Left cardiac atrium (tissue), 4 donors: ENCODE results near the gene ARHGDIA. TPM values are rescaled to one million over a fixed set of nuclear protein-coding genes. Genes with fewer than 3 reads are reported as not detected.

Experiments
- ATAC-seq, 2 donors: fragments of 200-7000 bp; cut with Tn5 transposase; one replicate each; pipeline ENCODE4 v1.9.1; 2020; ENCODE audit warnings: mild to moderate bottlenecking in 2 of 2, moderate library complexity in 2 of 2
- DNase-seq: peaks from one replicate; pipeline ENCODE4 v3.0.0-alpha.2; 2020
- intact Hi-C, 2 donors: fragments of 100-400 bp; cut with DNase I; formaldehyde crosslinking; loops; one replicate each; pipeline versions ENCODE4 v1.14.1 to v1.15.1; 2022 to 2023
- total RNA-seq, 2 donors: library from RNA; stranded (reverse); fragmentation: NEBNext Ultra II Directional; extraction: Animal tissue kit (Norgen Biotek cat#: 25700); gene quantifications; one replicate each; pipeline ENCODE4 v1.2.1, GENCODE V29; 2021
- donor health status: DM: no; HTN: yes; CAD: no.
- donor health status: DM: no; HTN: yes; CAD: no; lungs with severe emphysema.
- donor health status: DM: yes; HTN: yes; CAD: no.
- donor health status: Dilated cardiomyopathy.

Gene ARHGDIA
- total RNA-seq, 2 donors from 2014 or later = 168 to 252 TPM

DNA sequence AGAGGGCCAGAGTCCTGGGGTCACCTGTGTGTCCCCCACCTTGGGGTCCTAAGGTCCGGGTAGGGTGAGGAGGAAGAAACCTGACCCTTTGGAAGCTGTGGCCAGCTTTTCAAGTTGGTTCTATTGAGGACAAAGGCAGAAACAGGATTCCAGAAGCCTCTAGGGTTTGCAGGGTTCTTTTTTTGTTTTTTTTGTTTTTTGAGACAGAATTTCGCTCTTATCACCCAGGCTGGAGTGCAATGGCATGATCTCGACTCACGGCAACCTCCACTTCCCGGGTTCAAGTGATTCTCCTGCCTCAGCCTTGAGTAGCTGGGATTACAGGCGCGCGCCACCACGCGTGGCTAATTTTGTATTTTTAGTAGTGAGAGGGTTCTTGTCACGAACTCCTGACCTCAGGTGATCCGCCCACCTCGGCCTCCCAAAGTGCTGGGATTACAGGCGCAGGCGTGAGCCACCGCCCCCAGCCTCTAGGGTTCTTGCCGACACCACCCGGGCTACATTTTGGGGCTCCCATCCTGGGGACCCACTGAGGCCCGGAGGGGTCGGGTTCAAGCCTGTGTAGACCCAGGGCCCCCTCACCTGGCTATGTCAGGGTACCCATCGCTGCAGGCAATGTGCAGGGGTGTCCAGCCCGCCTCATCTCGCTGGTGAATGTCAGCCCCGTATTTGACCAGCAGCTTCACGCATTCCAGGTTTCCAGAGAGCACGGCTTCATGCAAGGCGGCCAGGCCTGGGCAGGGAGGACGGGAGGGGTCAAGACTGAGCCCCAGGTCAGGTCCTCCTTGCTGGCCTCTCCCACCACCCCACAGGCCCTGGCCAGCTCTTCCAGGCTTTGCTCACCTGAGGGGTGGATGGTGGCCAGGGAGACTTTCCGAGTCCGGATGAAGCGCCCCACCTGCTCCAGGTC lies 37.0 kb downstream of the ARHGDIA start:
- ATAC-seq (no peak), DNase-seq (no peak)
- intact Hi-C loops = no loop called here

DNA sequence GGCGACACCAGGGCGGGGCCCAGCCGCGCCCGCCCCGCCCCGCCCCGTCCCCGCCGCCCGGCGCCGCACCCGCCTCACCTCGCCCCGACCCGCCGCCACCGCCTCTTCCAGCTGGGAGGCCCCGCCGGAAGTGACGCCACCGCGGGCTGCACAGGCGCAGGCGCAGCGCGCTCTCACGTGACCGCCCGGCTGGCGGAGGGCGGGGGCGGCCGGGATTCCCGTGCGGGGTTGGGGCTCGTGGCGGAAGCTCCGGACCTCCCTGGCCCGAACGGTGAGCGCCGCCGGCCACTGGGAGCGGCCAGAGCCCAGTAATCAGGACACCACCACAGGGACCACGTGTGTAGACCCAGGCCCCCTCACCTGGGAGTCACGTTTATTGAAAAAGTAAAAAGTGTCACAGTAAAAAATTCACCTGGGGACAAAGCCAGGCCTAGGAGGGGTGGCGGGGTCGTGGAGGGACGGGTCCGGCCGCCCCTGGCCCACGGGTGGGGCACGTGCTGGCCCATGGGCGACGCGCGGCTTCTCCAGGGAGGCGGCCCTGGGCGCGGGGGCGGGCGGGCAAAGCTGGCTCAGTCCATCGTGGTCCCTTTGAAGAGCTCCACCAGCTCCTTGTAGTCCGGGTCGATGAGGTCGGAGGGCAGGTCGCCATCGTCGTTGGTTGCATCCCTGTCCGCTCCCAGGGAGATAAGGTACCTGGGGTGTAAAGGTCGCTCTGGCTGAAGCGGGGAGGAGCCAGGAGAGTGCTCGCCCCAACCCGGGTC lies 37.8 kb downstream of the ARHGDIA start, which contains the start of gene MCRIP1:
TSS of gene MCRIP1 (minus strand) at position 132 of the 761 bp plus-strand sequence. CDS start 8,785 bp downstream, outside the sequence.
- intact Hi-C loops = no loop called here
- ATAC-seq = peak; percentile 90 to 95
- peak; percentile 97 for DNase-seq

DNA sequence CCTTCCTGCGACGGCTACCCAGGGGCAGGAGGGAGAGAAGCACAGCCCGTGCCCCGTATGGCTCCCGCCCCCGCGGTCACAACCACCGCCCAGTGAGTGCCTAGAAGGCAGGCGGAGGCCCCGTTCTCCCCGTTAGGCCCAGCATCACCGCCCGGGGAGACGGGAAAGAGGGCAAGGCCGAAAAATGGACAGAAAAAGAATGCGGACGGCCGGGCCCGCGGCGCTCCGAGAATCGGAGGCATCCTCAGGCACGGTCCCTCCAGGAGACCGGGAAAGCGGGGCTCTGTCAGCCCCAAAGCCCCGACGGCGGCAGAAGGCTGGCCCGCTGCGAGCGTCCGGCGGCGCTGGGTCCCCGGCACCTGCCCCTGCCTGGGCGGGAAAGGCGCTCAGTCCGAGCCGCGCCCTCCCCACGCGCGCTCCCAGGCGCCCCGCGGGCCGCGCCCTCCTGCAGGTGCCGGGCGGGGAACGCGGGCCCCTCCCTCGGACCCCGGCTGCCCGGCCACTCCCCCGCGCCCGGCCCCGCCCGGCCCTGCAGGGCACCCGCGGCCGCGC lies 38.5 kb downstream of the ARHGDIA start:
- ATAC-seq (peak; percentile 12 to 14), DNase-seq (no peak)
- intact Hi-C loops = no loop called here

DNA sequence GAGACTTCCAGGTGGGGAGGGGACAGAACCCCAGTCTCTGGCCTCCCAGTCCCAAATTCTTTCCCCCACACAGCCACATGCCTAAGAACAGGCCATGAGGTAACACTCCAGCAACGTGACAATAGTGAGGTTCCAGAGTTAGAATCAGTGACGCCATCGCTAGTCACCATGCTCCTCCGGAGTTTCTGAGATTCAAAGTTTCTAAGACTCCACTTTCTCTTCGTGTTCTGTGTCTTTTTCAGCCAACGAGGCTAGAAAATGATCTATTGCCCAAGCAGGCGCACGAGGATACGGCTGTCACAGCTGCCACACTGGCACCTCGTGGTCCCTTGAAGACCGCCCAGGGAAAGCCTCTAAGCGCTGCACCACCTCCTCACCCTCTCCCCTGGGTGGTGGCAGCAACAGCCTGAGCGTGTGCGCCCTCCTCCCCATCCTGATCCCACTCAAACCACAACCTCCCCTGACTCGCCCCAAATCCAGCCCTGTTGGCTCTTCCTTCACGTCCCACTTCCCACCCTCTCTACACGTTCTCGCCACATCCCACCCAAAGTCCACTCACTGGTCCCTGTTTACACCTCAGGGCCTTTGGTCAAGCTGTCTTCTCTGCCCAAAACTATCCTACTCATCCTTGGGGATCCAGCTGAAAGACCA lies 39.1 kb downstream of the ARHGDIA start:
- peak; percentile 16 to 42 for ATAC-seq
- DNase-seq = no peak
- intact Hi-C loops = no loop called here

DNA sequence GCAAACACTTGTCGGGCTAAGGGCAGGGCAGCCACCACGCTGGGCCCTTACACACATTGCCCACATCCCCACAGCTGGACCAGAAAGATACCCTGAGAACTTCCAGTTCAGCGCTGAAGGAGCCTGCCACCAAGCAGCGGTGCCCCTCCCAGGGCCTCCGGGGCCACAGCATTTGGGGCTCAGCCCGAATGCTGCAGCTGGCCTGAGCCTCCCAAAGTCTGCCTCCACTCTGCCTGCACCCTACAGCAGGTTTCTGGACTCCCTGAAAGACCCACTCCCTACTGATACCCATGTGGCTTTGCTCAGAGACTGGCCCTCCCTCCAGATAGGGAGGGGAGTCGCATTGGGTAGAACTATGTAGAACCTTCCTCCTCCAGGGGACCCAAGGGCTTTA lies 39.6 kb downstream of the ARHGDIA start:
- no peak for ATAC-seq
- intact Hi-C loops = no loop called here

DNA sequence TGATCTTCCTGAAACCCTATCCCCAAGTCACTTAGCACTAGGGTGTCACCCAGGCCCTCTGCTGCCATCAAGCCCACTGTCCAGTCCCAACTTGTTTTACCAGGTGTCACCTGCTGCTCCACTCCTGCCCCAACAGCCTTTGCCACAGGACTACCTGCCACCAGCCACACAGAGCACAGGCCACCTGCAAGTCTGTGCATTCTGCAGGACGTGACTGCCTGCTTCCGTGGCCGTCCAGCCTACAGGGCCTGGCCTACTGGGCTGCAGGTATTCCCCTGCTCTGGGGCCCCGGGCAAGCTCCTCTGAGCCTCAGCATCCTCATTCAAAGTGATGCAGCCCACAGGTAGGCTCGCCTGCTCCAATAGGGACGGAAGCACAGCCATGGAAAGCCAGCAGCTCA lies 41.3 kb downstream of the ARHGDIA start:
- ATAC-seq (no peak), DNase-seq (no peak)
- intact Hi-C loops = no loop called here

More for the DNA sequence above, 39.6 kb downstream of the ARHGDIA start:
- no peak for DNase-seq

DNA sequence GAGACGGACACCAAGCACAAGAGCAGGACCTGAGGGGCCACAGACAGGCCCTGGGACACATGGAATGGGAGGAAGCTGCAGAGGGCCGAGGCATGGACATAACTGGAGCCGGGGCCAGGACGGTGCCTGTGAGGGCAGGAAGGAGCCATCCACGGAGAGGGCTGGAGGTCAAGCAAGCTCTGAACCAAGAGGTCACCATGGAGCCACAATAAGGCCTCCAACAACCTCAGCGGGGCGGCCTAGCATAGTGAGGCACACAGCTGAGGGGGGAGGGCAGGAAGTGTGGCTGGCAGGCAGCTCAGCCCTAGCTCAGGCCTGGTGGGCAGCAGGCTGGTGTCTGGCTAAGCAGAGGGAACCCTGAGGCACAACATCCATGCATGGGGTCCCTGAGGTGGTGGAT lies 42.5 kb downstream of the ARHGDIA start:
- ATAC-seq (no peak), DNase-seq (no peak)
- intact Hi-C loops = no loop called here

DNA sequence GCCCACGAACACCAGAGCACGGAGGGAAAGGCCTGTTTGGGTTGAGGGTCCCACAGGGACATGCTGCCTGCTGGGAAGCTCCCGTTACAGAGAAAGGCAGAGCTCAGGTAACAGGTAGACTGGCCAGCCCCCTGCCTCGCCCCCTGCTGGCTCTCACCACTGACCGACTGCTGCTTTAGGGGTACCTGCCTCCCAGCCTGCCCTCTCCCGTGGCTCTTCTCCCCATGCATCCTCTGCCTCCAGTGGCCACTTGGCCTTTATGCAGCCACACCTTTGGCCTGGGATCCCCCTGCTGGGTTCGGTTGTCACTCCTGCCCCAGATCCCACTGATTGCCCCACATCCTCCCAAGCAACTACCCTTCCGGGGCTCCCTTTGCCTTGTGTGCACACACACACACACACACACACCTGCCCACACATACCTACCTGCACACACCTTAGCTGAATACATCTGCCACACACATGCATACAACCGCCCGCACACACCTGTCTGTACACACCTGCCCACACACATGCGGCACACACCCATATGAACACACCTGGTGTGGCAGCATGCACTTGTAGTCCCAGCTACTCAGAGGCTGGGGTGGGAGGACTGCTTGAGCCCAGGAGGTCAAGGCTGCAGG lies 45.2 kb downstream of the ARHGDIA start:
- DNase-seq (no peak), ATAC-seq (no peak)
- intact Hi-C loops = no loop called here

DNA sequence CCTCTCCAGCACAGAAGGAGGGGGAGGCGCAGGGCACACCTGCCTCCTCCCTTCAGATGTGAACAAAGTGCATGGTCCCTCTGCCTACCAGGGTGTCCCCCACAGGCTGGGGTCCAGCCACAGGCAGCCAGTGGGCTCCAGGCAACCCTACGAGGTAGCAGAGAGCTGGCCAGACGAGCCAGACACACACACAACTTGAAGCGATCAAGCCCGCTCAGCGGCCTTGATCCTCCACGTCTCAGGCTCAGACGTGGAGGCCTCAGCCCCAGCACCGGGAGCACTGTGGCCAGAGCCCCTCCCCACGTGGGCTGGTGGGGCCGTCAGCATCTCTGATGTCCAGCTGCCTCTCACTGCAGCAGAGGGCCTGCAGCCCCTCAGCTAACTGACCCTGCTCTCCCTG lies 46.5 kb downstream of the ARHGDIA start:
- DNase-seq = no peak
- intact Hi-C loops = no loop called here
- ATAC-seq = no peak

DNA sequence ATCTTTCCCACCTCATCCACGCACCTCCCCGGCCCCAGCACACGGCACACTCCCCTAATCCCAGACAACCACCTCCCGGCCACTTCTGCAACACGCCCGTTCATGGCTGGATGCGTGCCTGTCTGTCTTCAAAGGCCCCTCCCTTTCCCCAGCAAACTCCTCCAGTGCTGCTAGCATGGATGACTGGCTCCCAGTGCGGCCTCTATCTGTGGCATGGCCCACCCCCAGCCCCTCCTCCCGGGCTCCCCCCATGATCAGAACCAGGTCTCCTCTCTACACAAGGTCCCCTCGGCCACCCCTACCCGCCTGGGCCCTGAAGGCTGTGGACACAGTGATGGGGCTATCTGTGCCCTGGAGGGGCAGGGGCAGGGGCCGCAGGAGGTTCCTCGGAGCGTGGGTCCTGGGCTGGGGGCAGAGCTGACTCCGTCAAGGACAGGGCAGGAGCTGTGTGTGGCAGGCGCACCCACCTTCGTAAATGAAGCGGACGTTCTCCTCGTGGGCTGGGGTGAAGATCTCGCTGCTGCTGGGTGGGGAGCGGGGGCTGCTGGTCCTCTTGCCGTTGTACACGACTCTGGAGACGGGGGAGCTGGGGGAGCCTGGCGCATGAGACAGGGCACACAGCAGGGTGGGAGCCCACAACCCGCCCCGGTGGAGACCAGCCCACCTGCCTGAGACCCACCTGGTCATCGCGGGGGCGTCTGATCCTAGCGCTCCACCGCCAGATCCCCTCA lies 47.2 kb downstream of the ARHGDIA start:
- no peak for ATAC-seq
- intact Hi-C loops = no loop called here
- no peak for DNase-seq

DNA sequence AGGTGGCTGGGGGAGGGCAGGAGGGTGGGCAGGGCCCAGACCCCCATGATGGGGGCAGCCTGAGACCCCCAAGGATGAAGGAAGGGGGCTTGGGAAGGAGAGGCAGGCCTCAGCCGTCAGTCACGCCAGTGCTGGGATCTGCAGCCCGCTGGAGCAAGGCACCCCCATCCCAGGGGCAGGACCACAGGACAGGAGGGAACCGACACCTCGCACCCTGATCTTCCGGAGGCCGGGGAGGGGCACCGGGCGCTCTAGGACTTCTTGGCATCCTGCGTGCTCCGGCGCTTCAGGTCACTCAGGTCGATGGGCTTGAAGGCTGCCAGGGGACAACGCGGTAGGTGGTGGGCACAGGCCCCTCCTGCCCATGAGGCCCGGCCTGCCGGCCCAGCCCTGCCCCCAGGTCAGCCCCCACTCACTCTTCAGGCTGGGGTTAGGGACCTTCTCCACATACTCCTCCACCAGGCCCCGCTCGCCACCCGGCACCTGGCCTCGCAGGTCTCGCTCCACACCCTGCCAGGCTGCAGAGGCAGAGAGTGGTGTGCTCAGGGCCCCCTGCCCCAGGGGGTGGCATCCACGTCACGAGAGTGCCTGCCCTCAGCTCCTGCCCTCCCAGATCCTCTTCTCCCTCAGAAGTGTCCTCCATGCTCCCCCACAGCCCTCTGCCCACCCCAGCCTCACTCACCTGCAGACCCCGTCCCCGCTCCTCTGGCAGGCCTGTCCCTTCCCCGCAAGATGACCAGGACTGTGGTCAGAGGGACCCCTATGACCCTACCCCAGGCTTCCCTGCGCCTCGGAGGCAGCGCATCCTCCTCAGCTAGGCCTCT lies 47.9 kb downstream of the ARHGDIA start:
- ATAC-seq (no peak), DNase-seq (no peak)
- intact Hi-C loops = no loop called here

DNA sequence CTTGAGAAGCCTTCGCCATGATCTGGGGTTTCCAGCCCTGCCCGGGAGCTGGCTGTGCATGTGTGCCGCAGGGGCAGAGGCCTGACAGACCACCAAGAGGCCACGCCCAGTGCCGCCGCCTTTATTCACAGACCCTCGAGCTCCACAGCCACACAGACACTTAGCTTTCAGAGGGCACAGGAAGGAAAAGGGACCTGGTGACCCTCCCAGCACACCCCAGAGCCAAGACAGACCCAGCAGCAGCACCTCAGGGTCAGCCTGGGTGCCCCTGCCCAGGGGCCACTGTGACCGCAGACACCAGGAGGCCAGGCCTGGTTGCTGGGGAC lies 48.9 kb downstream of the ARHGDIA start:
- intact Hi-C loops = no loop called here
- no peak for DNase-seq
- no peak for ATAC-seq

DNA sequence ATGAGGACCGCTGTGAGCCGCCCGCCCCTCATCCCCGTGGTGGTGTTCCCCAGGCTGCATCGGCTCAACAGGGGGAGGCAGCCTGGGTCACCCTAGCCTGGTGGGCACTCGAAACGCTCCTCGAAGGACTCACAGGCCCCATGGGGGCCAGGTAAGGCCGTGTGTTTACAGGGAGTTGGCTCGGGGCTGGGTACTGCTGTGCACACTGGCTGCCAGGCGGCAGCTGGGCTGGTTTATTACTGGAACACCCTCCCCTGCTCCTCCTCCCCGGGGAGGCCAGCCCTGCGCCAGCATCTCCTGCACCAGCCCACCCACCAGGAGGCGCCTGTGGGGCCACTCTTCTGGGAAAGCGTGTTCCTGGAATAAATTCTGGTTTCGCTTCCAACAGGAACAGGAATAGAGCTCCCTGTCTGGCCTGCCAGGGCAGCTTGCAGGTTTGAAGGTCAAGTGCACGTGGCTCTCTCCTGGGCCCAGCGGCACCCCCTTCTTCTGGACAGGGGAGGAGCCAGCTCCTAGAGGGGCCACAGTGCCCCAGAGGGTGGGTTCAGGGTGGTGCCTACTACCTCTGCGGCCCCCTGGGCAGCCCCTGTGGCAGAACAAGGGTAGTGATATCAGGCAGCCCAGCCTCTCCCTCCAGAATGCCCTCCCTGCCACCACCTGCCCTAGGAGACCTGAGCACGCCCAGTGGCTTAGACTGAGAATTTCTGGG lies 49.4 kb downstream of the ARHGDIA start:
- peak; percentile 85 for DNase-seq
- peak; percentile 85 to 91 for ATAC-seq
- intact Hi-C loops = no loop called here

DNA sequence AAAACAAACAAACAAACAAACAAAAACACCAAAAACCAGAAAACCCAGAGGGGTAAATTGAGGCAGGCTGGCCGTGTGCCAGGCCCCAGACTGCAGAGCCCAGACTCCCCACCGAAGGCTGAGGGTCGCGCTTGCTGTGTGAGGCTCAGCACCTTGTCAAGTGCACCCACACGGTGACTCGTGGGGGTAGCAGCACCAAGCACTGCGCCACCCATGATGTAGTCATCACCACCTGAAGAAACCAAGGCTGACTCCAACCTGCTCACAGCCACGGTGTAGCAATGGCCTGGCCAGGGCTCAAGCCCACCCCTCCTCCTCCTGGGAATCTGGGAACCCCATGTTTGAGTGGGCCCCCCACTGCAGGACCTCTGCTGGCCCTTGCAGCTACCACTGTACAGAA lies 50.0 kb downstream of the ARHGDIA start:
- no peak for DNase-seq
- intact Hi-C loops = no loop called here
- peak in 1 of 2 donors; percentile 8 for ATAC-seq

DNA sequence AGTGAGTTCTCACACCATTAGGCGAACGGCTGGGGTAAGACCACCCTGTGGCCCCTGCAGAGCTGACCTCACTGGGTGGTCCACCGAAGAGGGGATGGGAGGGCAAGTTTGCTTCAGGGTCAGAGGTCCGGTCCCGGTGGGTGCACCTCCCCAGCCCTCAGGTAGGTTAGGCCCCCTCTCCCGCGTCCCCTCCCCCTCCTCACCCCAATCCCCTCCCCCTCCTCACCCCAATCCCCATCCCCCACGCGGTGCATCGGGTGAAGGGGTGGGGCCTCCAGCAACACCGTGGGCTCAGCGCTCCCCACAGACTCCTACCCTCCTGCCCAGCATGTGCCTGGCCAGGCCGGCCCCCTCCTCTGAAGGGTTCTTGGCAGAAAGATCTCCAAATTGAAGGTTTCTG lies 51.4 kb downstream of the ARHGDIA start:
- intact Hi-C loops = no loop called here
- ATAC-seq = no peak
- DNase-seq = no peak

DNA sequence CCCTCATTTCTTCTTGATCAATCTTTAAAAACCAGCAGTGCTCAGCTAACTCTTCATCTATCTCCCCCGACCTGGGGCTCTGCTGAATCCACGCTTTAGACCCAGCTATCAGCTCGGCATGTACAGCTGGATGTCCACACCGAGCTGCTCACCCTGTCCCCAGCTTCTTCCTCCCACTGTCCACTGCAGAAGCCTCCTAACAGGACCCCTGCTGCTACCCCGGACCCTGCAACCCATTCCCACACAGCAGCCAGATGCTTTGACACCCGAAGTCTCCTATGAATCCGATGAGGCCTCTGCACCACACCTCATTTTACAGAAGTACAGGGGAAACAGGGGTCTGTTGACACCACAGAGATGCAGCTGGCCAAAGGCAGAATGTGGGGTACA lies 53.4 kb downstream of the ARHGDIA start:
- intact Hi-C loops = no loop called here
- ATAC-seq (no peak), DNase-seq (no peak)
